Lung (tissue), 12 donors: ENCODE measurements around the gene AGAP1. TPM values are rescaled to one million over a fixed set of nuclear protein-coding genes. Genes with fewer than 3 reads are reported as not detected.

ENCODE experiments used
- ATAC-seq: fragments of 200-7000 bp; cut with Tn5 transposase; one replicate; pipeline ENCODE4 v1.9.1; 2020; ENCODE audit warnings: moderate number of reproducible peaks; ENCODE audit not compliant: insufficient read depth, low FRiP score
- DNase-seq, 3 donors: peaks; one replicate each; pipeline ENCODE4 v3.0.0-alpha.2; 2013 to 2017
- H3K27ac ChIP-seq, 2 donors: one replicate each; pipeline ENCODE4 v1.5.1; 2013; ENCODE audit warnings: mild to moderate bottlenecking in 2 of 2, moderate library complexity in 2 of 2, control low read depth in 1 of 2, inconsistent platforms in 1 of 2, low read depth in 1 of 2, low read length in 1 of 2
- H3K27me3 ChIP-seq, 3 donors: one replicate each; pipeline ENCODE4 v1.5.1; 2013; ENCODE audit warnings: low read length in 2 of 3; ENCODE audit not compliant: control insufficient read depth in 3 of 3, insufficient read depth in 3 of 3
- H3K36me3 ChIP-seq, 4 donors: one replicate each; pipeline ENCODE4 v1.5.1; 2013; ENCODE audit warnings: low read length in 4 of 4, mild to moderate bottlenecking in 1 of 4, moderate library complexity in 1 of 4; ENCODE audit not compliant: control insufficient read depth in 4 of 4, insufficient read depth in 4 of 4
- H3K4me1 ChIP-seq, 5 donors: one replicate each; pipeline ENCODE4 v1.5.1; 2013; ENCODE audit warnings: low read length in 5 of 5, mild to moderate bottlenecking in 2 of 5, moderate library complexity in 1 of 5; ENCODE audit not compliant: control insufficient read depth in 5 of 5, insufficient read depth in 5 of 5
- H3K4me3 ChIP-seq: one replicate; pipeline ENCODE4 v1.5.1; 2013; ENCODE audit warnings: mild to moderate bottlenecking, control low read depth, moderate library complexity
- H3K9ac ChIP-seq, 2 donors: one replicate each; pipeline ENCODE4 v1.5.1; 2013; ENCODE audit warnings: low read length in 2 of 2, control low read depth in 1 of 2; ENCODE audit not compliant: insufficient read depth in 1 of 2
- H3K9me3 ChIP-seq, 4 donors: one replicate each; pipeline ENCODE4 v1.5.1; 2013; ENCODE audit warnings: low read length in 3 of 4, mild to moderate bottlenecking in 1 of 4, moderate library complexity in 1 of 4; ENCODE audit not compliant: control insufficient read depth in 4 of 4, insufficient read depth in 3 of 4
- WGBS, 2 donors: extraction: QIAGEN DNeasy Blood & Tissue Kit; methylation state at CpG; one replicate each; pipeline ENCODE4 v1.1.7; 2013; 5-methylcytosine and 5-hydroxymethylcytosine counted together
- polyA plus RNA-seq, 2 donors: library from polyadenylated mRNA; stranded (reverse); fragments of 200-250 nt; gene quantifications; one replicate each; pipeline ENCODE4 v1.2.1, GENCODE V29; 2013
- total RNA-seq, 2 donors: library from RNA; depleted of rRNA in 1 of 2; stranded (reverse); fragments of >200 nt in 1 of 2; gene quantifications; one replicate each; pipeline ENCODE4 v1.2.1, GENCODE V29; 2014 to 2021
- TF ChIP-seq, protein P1 (sequence below): IDR thresholded peaks from 2 replicates; pipeline ENCODE4 v1.5.1; 2012; ENCODE audit warnings: mild to moderate bottlenecking; ENCODE audit errors: control extremely low read depth, extremely low read depth
- donor health status: control.
- donor health status: control.
- donor health status: Bipolar disorder and iron deficiency.
- donor health status: healthy.
- donor health status: DM: yes; HTN: yes; CAD: no.

Gene AGAP1
- total and polyA plus RNA-seq, 4 donors, result 6.6 to 39.4 (median 20.2) TPM

DNA sequence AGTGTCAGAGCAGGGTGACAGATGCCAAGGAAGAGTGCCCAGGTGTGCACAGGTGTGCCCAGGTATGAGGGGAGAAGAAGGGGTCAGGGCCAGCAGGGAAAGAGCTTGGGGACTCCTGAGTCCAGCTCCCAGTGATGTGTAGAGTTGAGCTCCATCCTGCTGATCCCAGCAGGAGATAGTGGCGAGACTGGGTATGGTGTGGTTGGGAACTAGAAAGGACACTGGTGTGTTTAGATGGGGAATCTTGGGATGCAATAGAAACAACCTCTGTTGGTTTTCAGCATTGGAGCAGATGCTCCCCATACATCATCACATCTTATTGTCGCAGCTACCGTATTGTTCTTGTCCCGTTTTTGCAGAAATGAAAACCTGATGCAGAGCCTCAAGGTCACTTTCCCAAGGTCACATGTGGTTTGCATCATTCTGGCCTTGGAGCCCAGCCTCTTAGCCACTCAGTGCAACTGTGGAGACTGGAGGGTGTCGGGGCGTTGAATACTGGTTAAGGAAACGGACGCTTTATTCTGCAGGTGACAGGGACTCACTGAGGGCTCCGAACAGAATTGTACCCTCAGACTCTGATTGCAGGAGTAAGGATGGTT is 166.7 kb downstream of the AGAP1 start:
- Histone ChIP-seq H3K36me3 (no peaks in the 10 kb centered on the region), H3K4me3 (no peak overlapping the region), H3K4me1 (peaks cover 4 to 30% (median 7%) of the 10 kb centered on the region in 5 donors), H3K9me3 (no peaks in the 10 kb centered on the region), H3K27ac (no peak overlapping the region), H3K27me3 (no peaks in the 10 kb centered on the region), H3K9ac (no peak overlapping the region)
- ATAC-seq, result no peak
- TF ChIP-seq, protein P1, sequence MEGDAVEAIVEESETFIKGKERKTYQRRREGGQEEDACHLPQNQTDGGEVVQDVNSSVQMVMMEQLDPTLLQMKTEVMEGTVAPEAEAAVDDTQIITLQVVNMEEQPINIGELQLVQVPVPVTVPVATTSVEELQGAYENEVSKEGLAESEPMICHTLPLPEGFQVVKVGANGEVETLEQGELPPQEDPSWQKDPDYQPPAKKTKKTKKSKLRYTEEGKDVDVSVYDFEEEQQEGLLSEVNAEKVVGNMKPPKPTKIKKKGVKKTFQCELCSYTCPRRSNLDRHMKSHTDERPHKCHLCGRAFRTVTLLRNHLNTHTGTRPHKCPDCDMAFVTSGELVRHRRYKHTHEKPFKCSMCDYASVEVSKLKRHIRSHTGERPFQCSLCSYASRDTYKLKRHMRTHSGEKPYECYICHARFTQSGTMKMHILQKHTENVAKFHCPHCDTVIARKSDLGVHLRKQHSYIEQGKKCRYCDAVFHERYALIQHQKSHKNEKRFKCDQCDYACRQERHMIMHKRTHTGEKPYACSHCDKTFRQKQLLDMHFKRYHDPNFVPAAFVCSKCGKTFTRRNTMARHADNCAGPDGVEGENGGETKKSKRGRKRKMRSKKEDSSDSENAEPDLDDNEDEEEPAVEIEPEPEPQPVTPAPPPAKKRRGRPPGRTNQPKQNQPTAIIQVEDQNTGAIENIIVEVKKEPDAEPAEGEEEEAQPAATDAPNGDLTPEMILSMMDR, result no peak
- 93 to 96% methylated on average over 9 of the region's 9 CpGs for WGBS, 2 donors
- no peak for DNase-seq

DNA sequence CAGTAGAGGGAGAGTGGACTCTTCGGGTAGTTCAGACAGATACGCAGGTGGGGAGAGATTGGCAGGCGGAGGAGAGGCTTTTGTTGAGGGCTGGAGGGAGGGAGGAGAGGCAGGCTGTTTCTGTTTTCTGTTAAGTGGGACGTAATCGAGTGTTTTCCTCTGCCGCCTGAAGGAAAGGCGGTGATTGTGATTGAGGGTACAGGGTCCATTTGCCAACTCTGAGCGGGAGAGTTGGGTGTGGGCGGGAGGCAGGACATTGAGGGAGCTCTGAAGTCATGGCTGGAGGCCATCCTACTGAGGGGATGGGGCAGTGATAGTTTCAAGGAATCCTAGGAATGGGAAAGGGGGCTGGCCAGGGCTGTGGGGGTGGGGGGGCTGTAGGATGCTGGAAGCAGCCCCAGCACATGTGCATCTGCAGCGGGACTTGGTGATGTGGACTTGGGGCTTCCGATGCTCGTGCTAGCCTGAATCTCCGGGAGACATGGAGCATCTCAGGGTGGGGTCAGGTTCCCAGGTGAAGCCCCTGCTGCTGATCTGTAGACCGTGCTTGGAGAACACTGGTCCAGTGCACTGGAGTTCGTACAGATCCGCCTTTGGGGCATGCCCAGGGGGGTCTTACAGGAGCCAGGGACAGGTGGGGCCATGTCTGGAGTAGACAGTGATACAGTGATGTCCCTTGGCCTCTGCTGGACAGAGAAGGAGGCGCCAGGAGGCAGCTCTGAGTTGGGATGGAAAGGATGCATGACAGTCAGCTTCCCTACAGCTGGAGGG is 167.5 kb downstream of the AGAP1 start:
- Histone ChIP-seq H3K27me3 (no peaks in the 10 kb centered on the region), H3K9me3 (no peaks in the 10 kb centered on the region), H3K9ac (no peak overlapping the region), H3K4me1 (peaks cover 5 to 38% (median 11%) of the 10 kb centered on the region in 5 donors), H3K36me3 (no peaks in the 10 kb centered on the region), H3K4me3 (no peak overlapping the region), H3K27ac (no peak overlapping the region)
- ATAC-seq, result no peak
- WGBS, 2 donors, result 83 to 85% methylated on average over 16 to 17 of the region's 17 CpGs
- DNase-seq, result no peak
- TF ChIP-seq, protein P1, result no peak

DNA sequence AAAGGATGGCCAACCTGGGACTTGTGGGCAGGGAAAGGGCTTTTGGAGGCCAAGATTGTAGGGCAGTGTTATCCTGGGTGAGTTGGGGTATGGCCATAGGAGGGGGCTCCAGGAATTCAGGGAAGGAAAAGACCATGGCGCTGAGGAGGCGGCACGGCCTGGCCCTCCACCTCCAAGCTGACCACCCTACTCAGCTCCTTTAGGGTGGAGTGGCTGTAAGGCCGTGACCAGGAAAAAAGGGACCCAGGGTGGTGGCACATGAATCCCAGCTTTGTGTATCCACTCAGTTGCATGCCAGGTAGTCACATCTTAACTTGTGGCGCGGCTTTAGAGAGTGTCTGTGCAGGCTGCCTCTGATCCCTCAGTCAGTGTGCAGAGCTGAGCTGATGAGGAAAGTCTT is 168.1 kb downstream of the AGAP1 start:
- TF ChIP-seq, protein P1, result no peak
- Histone ChIP-seq H3K27ac (no peak overlapping the region), H3K27me3 (no peaks in the 10 kb centered on the region), H3K9me3 (no peaks in the 10 kb centered on the region), H3K36me3 (no peaks in the 10 kb centered on the region), H3K9ac (no peak overlapping the region), H3K4me1 (peaks cover 5 to 38% (median 11%) of the 10 kb centered on the region in 5 donors), H3K4me3 (no peak overlapping the region)
- DNase-seq (no peak), ATAC-seq (no peak)
- 95 to 98% methylated on average over 6 of the region's 6 CpGs for WGBS, 2 donors
